Rectal smooth muscle tissue (tissue), 1 donor: Measurements from ENCODE around the gene COX6B2.

Experiments used
- H3K27ac ChIP-seq: one replicate; pipeline ENCODE4 v1.7.0; 2013; ENCODE audit warnings: low read depth, low read length, inconsistent platforms
- H3K27me3 ChIP-seq: one replicate; pipeline ENCODE4 v1.7.0; 2013; ENCODE audit warnings: low read length; ENCODE audit not compliant: control insufficient read depth, insufficient read depth
- H3K36me3 ChIP-seq: one replicate; pipeline ENCODE4 v1.7.0; 2013; ENCODE audit warnings: low read length; ENCODE audit not compliant: control insufficient read depth, insufficient read depth
- H3K4me1 ChIP-seq: one replicate; pipeline ENCODE4 v1.7.0; 2013; ENCODE audit warnings: low read length; ENCODE audit not compliant: control insufficient read depth, insufficient read depth
- H3K4me3 ChIP-seq: one replicate; pipeline ENCODE4 v1.7.0; 2013; ENCODE audit warnings: low read length
- H3K9ac ChIP-seq: one replicate; pipeline ENCODE4 v1.7.0; 2013; ENCODE audit warnings: low read length

Gene COX6B2

GRCh38 chr19:55304980-55305379 lies 49.5 kb downstream of the COX6B2 start:
- Histone ChIP-seq H3K27ac (no peak overlapping the region), H3K9ac (no peak overlapping the region), H3K27me3 (no peaks in the 10 kb centered on the region), H3K4me3 (no peak overlapping the region), H3K4me1 (no peaks in the 10 kb centered on the region), H3K36me3 (peaks cover 3% of the 10 kb centered on the region)

DNA sequence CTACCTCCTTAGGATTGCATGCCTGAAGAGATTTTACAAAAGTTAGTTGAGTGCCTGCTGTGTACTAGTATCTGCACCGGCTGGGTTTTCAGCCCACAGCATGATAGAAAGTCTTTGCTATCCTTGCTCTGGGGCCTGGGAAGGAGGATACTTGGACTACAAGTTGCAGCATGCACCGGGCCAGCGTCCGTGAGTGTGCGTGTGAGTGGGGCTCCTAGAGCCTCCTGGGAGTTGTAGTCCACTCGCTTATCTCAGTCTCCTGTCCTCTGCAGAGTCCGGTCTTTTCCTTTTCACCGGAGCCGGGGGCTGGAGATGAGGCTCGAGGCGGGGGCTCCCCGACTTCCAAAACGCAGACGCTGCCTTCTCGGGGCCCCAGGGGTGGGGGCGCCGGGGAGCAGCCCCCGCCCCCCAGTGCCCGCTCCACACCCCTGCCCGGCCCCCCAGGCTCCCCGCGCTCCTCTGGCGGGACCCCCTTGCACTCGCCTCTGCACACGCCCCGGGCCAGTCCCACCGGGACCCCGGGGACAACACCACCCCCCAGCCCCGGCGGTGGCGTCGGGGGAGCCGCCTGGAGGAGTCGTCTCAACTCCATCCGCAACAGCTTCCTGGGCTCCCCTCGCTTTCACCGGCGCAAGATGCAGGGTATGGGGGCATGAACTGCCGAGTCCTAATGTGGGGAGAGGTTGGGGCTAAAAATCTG lies 50.1 kb downstream of the COX6B2 start:
- no peak overlapping the region for H3K4me3 ChIP-seq
- no peaks in the 10 kb centered on the region for H3K27me3 ChIP-seq
- H3K27ac ChIP-seq, result no peak overlapping the region
- peaks cover 5% of the 10 kb centered on the region for H3K36me3 ChIP-seq
- H3K9ac ChIP-seq, result no peak overlapping the region
- H3K4me1 ChIP-seq, result no peaks in the 10 kb centered on the region

DNA sequence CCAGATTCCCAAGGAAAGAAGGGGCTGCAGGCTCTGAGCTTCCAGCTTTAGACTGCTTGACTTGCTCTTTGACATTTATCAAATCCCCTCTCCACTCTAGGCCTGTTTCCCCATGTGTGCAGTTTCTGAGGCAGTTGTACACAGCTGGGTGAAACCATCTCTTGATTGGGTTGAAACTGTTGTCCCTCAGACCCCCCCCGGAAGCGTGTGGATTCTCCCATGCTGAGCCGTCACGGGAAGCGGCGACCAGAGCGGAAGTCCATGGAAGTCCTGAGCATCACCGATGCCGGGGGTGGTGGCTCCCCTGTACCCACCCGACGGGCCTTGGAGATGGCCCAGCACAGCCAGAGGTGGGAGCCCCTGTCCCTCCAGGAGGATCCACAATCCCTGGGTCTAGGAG lies 51.0 kb downstream of the COX6B2 start:
- Histone ChIP-seq H3K36me3 (peaks cover 5% of the 10 kb centered on the region), H3K27ac (no peak overlapping the region), H3K4me1 (no peaks in the 10 kb centered on the region)

DNA sequence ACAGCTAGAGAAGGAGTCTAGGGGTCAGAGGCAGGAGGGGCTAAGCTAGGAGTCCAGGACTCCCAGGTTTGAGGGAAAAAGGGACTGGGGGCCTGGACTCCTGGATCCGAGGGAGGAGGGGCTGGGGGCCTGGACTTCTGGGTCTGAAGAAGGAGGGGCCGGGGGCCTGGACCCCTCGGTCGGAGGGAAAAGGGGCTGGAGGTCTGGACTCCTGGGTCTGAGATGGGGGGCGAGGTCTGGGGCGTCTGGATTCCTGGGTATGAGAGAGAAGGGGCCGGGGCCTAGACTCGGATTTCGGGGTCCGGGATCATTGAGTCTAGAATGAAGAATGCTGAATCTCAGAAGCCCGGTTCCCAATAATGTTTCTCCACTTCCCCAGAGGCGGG lies 52.2 kb downstream of the COX6B2 start:
- H3K4me1 ChIP-seq, result no peaks in the 10 kb centered on the region
- no peak overlapping the region for H3K9ac ChIP-seq

More for the DNA sequence above, 51.0 kb downstream of the COX6B2 start:
- Histone ChIP-seq H3K9ac (no peak overlapping the region), H3K27me3 (no peaks in the 10 kb centered on the region), H3K4me3 (no peak overlapping the region)

DNA sequence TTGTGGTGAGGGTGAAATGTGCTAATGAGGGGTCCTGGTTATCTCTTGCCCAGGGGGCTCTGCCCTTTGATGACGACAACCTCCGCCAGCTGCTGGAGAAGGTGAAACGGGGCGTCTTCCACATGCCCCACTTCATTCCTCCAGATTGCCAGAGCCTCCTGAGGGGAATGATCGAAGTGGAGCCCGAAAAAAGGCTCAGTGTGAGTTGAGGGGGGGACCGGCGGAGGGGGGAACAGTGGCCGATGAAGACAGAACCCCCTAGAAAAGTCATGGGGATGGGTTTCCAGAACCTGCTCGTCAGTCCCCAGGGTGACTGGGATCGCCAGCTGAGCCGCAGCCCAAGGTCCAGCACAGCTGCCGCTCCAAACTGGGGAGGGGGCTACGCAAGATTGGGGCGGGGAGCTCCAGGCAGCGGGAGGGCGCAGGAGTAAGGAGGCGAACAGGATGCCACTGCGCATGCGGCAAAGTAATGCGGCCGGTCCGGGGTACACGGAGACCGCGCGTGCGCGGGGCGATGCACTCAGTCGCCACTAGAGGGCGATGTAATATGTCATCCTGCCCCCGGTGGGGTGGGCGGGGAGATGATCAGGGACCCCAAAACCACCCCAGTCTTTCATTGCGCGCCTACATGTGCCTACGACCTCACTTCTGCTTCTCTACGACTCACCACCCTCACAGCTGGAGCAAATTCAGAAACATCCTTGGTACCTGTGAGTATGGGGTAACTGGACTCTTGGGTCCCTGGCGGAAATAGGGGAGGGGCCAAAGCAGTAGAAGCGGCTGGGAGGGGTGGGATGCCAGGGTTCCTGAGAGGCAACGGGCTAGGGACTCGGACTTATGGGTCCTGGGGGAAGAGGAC lies 52.8 kb downstream of the COX6B2 start:
- no peaks in the 10 kb centered on the region for H3K4me1 ChIP-seq
- no peaks in the 10 kb centered on the region for H3K27me3 ChIP-seq
- H3K36me3 ChIP-seq, result peaks cover 3% of the 10 kb centered on the region
- H3K4me3 ChIP-seq, result peak overlapping the region; percentile 41
- H3K9ac ChIP-seq, result no peak overlapping the region
- H3K27ac ChIP-seq, result no peak overlapping the region

More for the DNA sequence above, 52.2 kb downstream of the COX6B2 start:
- Histone ChIP-seq H3K27ac (no peak overlapping the region), H3K4me3 (peak overlapping the region; percentile 37), H3K36me3 (peaks cover 5% of the 10 kb centered on the region), H3K27me3 (no peaks in the 10 kb centered on the region)

GRCh38 chr19:55300886-55301458 lies 53.5 kb downstream of the COX6B2 start:
- H3K36me3 ChIP-seq, result peaks cover 2% of the 10 kb centered on the region
- no peaks in the 10 kb centered on the region for H3K4me1 ChIP-seq
- no peak overlapping the region for H3K9ac ChIP-seq
- no peak overlapping the region for H3K27ac ChIP-seq
- H3K4me3 ChIP-seq, result no peak overlapping the region
- no peaks in the 10 kb centered on the region for H3K27me3 ChIP-seq

GRCh38 chr19:55299991-55300390 lies 54.5 kb downstream of the COX6B2 start:
- no peak overlapping the region for H3K9ac ChIP-seq
- no peaks in the 10 kb centered on the region for H3K4me1 ChIP-seq
- no peak overlapping the region for H3K27ac ChIP-seq
- H3K36me3 ChIP-seq, result peaks cover 2% of the 10 kb centered on the region
- H3K4me3 ChIP-seq, result no peak overlapping the region
- no peaks in the 10 kb centered on the region for H3K27me3 ChIP-seq
